Hindlimb muscle (tissue), 1 donor: ENCODE results near the gene TMPRSS11F. TPM values are rescaled to one million over a fixed set of nuclear protein-coding genes. Genes with fewer than 3 reads are reported as not detected.

Experiments used
- DNase-seq: peaks from one replicate; pipeline ENCODE4 v3.0.0-alpha.2; 2013
- polyA plus RNA-seq: library from polyadenylated mRNA; unstranded; fragments of 120-200 nt; gene quantifications from one replicate; pipeline ENCODE4 v1.2.1, GENCODE V29; 2013; ENCODE audit not compliant: insufficient read length

The TMPRSS11F gene
- polyA plus RNA-seq, 1 donor, result not detected

DNA sequence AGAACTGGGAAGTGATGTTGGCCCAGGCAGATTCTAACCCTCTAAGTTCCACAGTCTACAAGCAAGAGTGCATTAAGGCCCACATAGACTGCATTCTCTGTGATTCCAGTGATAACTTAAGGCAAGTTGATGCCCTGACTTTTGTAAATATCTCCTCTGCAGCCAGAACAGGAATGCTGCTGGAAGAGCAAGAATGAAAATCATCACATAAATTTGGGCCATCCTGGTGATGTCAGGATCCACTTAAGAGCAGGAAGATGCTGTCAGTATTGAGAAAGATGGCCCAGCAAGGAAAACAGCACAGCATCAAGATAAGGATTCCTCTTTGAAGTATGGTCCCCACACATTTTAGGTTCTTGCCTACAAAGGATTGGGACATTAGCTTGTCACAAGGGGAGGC is 52.4 kb downstream of the TMPRSS11F start:
- DNase-seq, result no peak

DNA sequence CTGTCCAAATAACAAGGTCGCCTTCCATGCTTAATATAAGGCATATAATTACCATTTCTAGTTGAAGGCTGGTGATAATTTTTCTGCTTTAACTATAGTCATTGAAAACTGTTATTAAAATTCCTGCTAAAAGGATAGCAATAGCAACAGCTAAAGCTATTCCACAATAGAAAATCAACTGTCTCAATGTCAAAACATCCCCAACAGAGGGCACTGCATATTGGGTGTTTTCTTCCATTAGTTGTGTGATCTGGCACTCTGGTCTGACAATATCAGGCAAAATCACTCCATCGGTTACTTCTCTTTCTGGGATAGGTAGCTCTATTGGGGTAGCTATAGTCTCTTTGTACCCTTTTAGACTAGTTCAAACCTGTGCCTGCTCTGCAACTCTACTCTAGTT is 53.5 kb downstream of the TMPRSS11F start:
- DNase-seq, result no peak

DNA sequence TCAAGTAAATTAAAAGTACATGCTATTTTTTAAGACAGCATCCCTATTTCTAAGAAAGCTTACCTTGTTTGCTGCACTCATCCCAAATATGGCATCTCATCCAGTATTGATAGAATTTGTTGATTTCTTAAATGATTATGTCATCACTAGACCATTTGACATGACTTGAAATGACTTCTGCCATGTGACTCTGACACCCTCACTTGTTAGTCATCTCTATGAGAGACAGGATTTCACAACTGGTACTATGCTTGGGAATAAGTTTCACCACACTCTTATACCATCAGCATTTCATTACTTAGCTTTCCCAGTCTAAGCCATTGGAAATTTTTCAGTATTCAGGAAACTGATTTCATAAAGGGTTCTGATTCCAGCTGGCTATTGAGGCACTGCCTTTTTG is 55.3 kb downstream of the TMPRSS11F start:
- no peak for DNase-seq

DNA sequence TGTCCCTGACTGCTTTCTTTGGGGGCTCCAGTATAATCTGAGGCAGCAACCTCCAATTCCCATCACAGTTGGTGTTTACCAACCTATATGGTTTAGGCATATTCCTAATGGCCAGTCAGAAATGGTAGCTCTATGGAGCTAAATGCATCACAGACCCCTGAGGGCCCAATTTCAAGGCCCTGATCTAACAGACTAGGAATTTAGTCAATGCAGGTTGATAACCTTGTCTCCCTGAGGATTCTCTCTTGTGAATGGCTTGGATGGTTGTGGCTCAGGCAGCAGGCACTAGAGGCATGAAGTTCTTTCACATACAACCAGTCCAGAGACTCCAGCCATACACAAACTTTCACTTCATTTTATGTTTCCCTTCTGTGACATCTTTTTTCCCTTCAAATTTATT is 59.4 kb downstream of the TMPRSS11F start:
- no peak for DNase-seq

DNA sequence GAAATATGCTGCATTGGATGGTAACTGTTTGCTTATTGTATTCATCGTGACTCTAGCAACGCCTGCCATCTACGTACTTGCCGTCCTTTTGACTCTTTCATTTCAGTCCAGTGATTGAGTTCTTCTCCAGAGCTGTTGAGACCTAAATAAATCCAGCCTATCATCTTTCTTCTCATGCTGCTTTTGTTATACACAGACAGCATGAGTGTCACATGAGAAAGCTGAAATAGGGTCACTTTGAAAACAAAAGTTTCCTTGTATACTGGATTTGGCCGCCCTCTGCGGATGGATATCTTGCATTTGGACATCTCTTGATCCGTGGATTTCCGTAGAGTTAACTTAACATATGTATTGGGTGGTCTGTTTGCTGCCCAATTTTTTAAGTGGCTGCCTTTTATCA is 67.2 kb downstream of the TMPRSS11F start:
- no peak for DNase-seq

DNA sequence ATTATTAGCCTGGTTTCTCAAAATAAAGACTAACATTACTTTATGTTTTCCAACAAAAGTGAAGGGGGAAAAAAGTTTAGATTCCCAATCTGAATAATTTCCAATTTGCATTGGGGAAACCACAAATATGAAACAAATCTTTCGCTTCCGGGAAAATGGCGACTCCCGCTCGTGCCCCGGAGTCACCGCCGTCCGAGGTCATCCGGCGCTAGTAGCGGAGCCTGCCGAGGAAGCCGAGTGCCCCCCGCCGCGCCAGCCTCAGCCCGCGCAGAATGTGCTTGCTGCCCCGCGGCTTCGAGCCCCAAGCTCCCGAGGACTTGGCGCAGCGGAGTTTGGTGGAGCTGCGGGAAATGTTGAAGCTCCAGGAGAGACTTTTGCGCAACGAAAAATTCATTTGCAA is 91.4 kb downstream of the TMPRSS11F start:
- no peak for DNase-seq

DNA sequence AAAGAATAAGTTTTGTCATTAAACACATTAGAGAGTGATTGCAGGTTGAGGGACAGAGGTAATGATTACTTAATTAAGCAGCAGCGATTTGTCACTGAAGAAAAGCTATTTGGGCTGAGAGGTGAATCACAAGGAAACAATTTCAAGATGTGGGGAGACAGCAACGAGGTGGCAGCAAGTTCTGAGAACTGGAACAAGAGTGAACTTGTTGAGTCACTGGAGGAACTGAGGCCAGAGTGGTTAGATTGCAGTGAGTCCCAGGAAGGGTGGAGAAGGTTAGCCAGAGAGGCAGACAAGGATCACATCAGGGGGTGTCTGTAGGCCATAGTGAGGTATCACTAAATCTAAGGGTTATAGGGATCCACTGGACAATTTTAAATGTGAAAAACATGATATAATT is 108.5 kb downstream of the TMPRSS11F start:
- no peak for DNase-seq

DNA sequence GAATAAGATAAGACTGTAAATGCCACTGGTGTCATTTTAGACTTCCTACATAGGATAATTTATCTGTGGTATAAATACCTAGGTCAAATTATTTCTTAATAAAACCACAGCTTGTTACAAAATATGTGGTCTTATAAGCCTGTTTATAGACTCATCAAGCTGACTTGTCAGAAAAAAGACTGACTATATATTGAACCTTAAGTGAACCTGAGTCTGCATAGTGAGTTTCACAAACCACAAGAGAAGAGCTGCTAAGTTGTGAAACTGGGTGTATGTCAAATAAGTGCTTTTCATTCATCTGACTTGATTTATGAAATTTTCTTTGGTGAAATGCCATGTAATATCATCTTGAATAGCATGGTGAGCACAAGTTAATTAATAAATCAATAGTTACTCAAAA is 118.0 kb downstream of the TMPRSS11F start:
- DNase-seq, result no peak

Other genes starting within 250 kb of the TMPRSS11F start
- gene TMPRSS11D, start 245.9 kb downstream of the TMPRSS11F start, polyA plus RNA-seq, result 0.08 TPM
- 0.12 TPM for gene TMPRSS11A, start 166.4 kb downstream of the TMPRSS11F start, polyA plus RNA-seq
- 0.08 TPM for gene TMPRSS11B, start 115.8 kb upstream of the TMPRSS11F start, polyA plus RNA-seq
- 83.5 TPM for gene YTHDC1, start 220.2 kb upstream of the TMPRSS11F start, polyA plus RNA-seq